NCI-H187 treated with DMSO at 0.1 percent for 48 hours (cell line): ENCODE results near the gene TDP1.

Experiments used
- DNase-seq: peaks from one replicate; lab custom pipeline; 2025; lab: John Stamatoyannopoulos, UW

Gene TDP1

GRCh38 chr14:89941830-89942377 is 13.8 kb upstream of the TDP1 start:
- DNase-seq, result no peak

- DNase-seq, result no peak
These were observed 8.4 kb upstream of the TDP1 start for GRCh38 chr14:89947344-89947743.

GRCh38 chr14:89952576-89952975 is 3.2 kb upstream of the TDP1 start:
- no peak for DNase-seq

- DNase-seq, result no peak
These were observed 2.1 kb upstream of the TDP1 start for GRCh38 chr14:89953602-89954001.

GRCh38 chr14:89954070-89955021 is 1.4 kb upstream of the TDP1 start, which contains the start of gene EFCAB11:
TSS of gene EFCAB11 (minus strand) at chr14:89954730. CDS start at chr14:89954660, 70 bp downstream.
- peak; percentile 99 for DNase-seq

- DNase-seq, result no peak
These were observed 544 bp upstream of the TDP1 start for GRCh38 chr14:89955022-89955744.

- DNase-seq, result no peak
These were observed 908 bp downstream of the TDP1 start for GRCh38 chr14:89956661-89957009.

GRCh38 chr14:89957376-89957775 is 1.6 kb downstream of the TDP1 start:
- DNase-seq, result no peak

- DNase-seq, result no peak
These were observed 2.1 kb downstream of the TDP1 start for GRCh38 chr14:89957791-89958190.

GRCh38 chr14:89958966-89959365 is 3.2 kb downstream of the TDP1 start:
- DNase-seq, result no peak

GRCh38 chr14:89959853-89960445 is 4.2 kb downstream of the TDP1 start:
- DNase-seq, result no peak

GRCh38 chr14:89960914-89961313 is 5.2 kb downstream of the TDP1 start:
- no peak for DNase-seq

- no peak for DNase-seq
These were observed 7.7 kb downstream of the TDP1 start for GRCh38 chr14:89963288-89963978.

- no peak for DNase-seq
These were observed 10.1 kb downstream of the TDP1 start for GRCh38 chr14:89965839-89966238.

GRCh38 chr14:89973234-89973823 is 17.6 kb downstream of the TDP1 start:
- no peak for DNase-seq

GRCh38 chr14:89977668-89978067 is 21.9 kb downstream of the TDP1 start:
- no peak for DNase-seq

- no peak for DNase-seq
These were observed 22.9 kb downstream of the TDP1 start for GRCh38 chr14:89978656-89979055.

GRCh38 chr14:89983375-89983774 is 27.6 kb downstream of the TDP1 start:
- no peak for DNase-seq

- DNase-seq, result no peak
These were observed 30.9 kb downstream of the TDP1 start for GRCh38 chr14:89986462-89987160.

- DNase-seq, result no peak
These were observed 31.4 kb downstream of the TDP1 start for GRCh38 chr14:89987161-89987475.

GRCh38 chr14:89988787-89989186 is 33.1 kb downstream of the TDP1 start:
- no peak for DNase-seq
